NCI-H2081 (cell line): ENCODE data around the gene MND1.
"Not testable (repeated sequence)": the region's sequence is repeated elsewhere in the genome, so short reads cannot be mapped to it uniquely, and the experiment has no call there.

Experiments
- DNase-seq, 2 experiments: peaks; one replicate each; lab custom pipeline; 2025; lab: John Stamatoyannopoulos, UW

The MND1 gene

GRCh38 chr4:153403726-153404125, 59.2 kb downstream of the MND1 start:
- DNase-seq, result no peak

GRCh38 chr4:153407906-153408305, 63.4 kb downstream of the MND1 start:
- no peak for DNase-seq

GRCh38 chr4:153408932-153409331, 64.4 kb downstream of the MND1 start:
- DNase-seq, result no peak

GRCh38 chr4:153409412-153409811, 64.9 kb downstream of the MND1 start:
- DNase-seq, result no peak

- DNase-seq, result no peak
Observed at GRCh38 chr4:153409924-153410501, 65.5 kb downstream of the MND1 start.

- DNase-seq, result no peak
Observed at GRCh38 chr4:153413842-153414241, 69.4 kb downstream of the MND1 start.

GRCh38 chr4:153416456-153416855, 72.0 kb downstream of the MND1 start:
- not testable (repeated sequence) for DNase-seq

GRCh38 chr4:153418121-153418520, 73.6 kb downstream of the MND1 start:
- no peak for DNase-seq

GRCh38 chr4:153418558-153418957, 74.1 kb downstream of the MND1 start:
- peak; percentile 16 to 24 for DNase-seq

- DNase-seq, result no peak
Observed at GRCh38 chr4:153419029-153419428, 74.5 kb downstream of the MND1 start.

- DNase-seq, result no peak
Observed at GRCh38 chr4:153419673-153420278, 75.3 kb downstream of the MND1 start.

GRCh38 chr4:153420361-153420760, 75.9 kb downstream of the MND1 start:
- no peak for DNase-seq

- DNase-seq, result no peak
Observed at GRCh38 chr4:153421941-153422340, 77.5 kb downstream of the MND1 start.

- no peak for DNase-seq
Observed at GRCh38 chr4:153426207-153426885, 81.9 kb downstream of the MND1 start.

- DNase-seq, result no peak
Observed at GRCh38 chr4:153427363-153428071, 83.0 kb downstream of the MND1 start.

- DNase-seq, result no peak
Observed at GRCh38 chr4:153428941-153429475, 84.5 kb downstream of the MND1 start.

- peak; percentile 1 to 9 for DNase-seq
Observed at GRCh38 chr4:153432965-153433753, 88.7 kb downstream of the MND1 start.

- DNase-seq, result no peak
Observed at GRCh38 chr4:153433754-153434105, 89.2 kb downstream of the MND1 start.

GRCh38 chr4:153434190-153434589, 89.7 kb downstream of the MND1 start:
- DNase-seq, result no peak

GRCh38 chr4:153438916-153439756, 94.6 kb downstream of the MND1 start:
- no peak for DNase-seq

- no peak for DNase-seq
Observed at GRCh38 chr4:153439831-153440230, 95.3 kb downstream of the MND1 start.
